HEK293T (cell line): ENCODE results near the gene GNG10.

Experiments
- CTCF ChIA-PET: fragments of 350-600 bp; formaldehyde crosslinking; extraction: SDS; loops from one replicate; lab custom pipeline; 2021; ENCODE audit warnings: antibody characterized with exemption, inconsistent platforms; lab: Yijun Ruan, JAX
- POLR2A ChIA-PET: fragments of 350-600 bp; formaldehyde crosslinking; extraction: SDS; loops from one replicate; lab custom pipeline; 2020; ENCODE audit warnings: antibody characterized with exemption, inconsistent platforms; lab: Yijun Ruan, JAX
- DNase-seq: peaks from one replicate; pipeline ENCODE4 v3.0.0; 2012; ENCODE audit warnings: mixed read lengths; ENCODE audit errors: extremely low spot score
- ARNT ChIP-seq: fragments of 450-650 bp; IDR thresholded peaks from 2 replicates; pipeline ENCODE4 v1.6.1; 2017; ENCODE audit warnings: mild to moderate bottlenecking
- BHLHE40 ChIP-seq: fragments of 450-650 bp; IDR thresholded peaks from 2 replicates; pipeline ENCODE4 v1.6.1; 2016; ENCODE audit warnings: mild to moderate bottlenecking, moderate library complexity, borderline replicate concordance
- CTBP1 ChIP-seq: fragments of 450-650 bp; IDR thresholded peaks from 2 replicates; pipeline ENCODE4 v1.6.1; 2016; ENCODE audit warnings: borderline replicate concordance
- ELF4 ChIP-seq: fragments of 450-650 bp; IDR thresholded peaks from 2 replicates; pipeline ENCODE4 v1.6.1; 2017; ENCODE audit warnings: antibody characterized with exemption
- FOXA1 ChIP-seq: fragments of 450-650 bp; IDR thresholded peaks from 2 replicates; pipeline ENCODE4 v1.6.1; 2016; ENCODE audit warnings: mild to moderate bottlenecking
- FOXK2 ChIP-seq: fragments of 450-650 bp; IDR thresholded peaks from 2 replicates; pipeline ENCODE4 v1.6.1; 2016; ENCODE audit warnings: mild to moderate bottlenecking
- FOXM1 ChIP-seq: fragments of 450-650 bp; IDR thresholded peaks from 2 replicates; pipeline ENCODE4 v1.6.1; 2017; ENCODE audit warnings: mild to moderate bottlenecking, borderline replicate concordance
- HDGF ChIP-seq: fragments of 450-650 bp; IDR thresholded peaks from 2 replicates; pipeline ENCODE4 v1.6.1; 2017; ENCODE audit warnings: antibody characterized with exemption, borderline replicate concordance
- L3MBTL2 ChIP-seq: fragments of 450-650 bp; conservative IDR thresholded peaks from 2 replicates; pipeline ENCODE4 v1.6.1; 2016; ENCODE audit warnings: mild to moderate bottlenecking
- LEF1 ChIP-seq: fragments of 450-650 bp; IDR thresholded peaks from 2 replicates; pipeline ENCODE4 v1.6.1; 2017; ENCODE audit warnings: mild to moderate bottlenecking, borderline replicate concordance
- NFRKB ChIP-seq: fragments of 450-650 bp; IDR thresholded peaks from 2 replicates; pipeline ENCODE4 v1.6.1; 2016; ENCODE audit warnings: mild to moderate bottlenecking, moderate library complexity
- PKNOX1 ChIP-seq: fragments of 450-650 bp; IDR thresholded peaks from 2 replicates; pipeline ENCODE4 v1.6.1; 2016
- SP1 ChIP-seq: fragments of 450-650 bp; IDR thresholded peaks from 2 replicates; pipeline ENCODE4 v1.6.1; 2017
- SUZ12 ChIP-seq: fragments of 450-650 bp; IDR thresholded peaks from 2 replicates; pipeline ENCODE4 v1.6.1; 2016; ENCODE audit warnings: mild to moderate bottlenecking
- TARDBP ChIP-seq: fragments of 450-650 bp; IDR thresholded peaks from 2 replicates; pipeline ENCODE4 v1.6.1; 2016
- ZNF384 ChIP-seq: fragments of 450-650 bp; IDR thresholded peaks from 2 replicates; pipeline ENCODE4 v1.6.1; 2016

GNG10 gene

GRCh38 chr9:111649016-111649415, 12.4 kb upstream of the GNG10 start:
- DNase-seq: no peak
- ChIA-PET POLR2A (no interaction called here), CTCF (no interaction called here)
- no peak for TF ChIP-seq L3MBTL2
- TF ChIP-seq BHLHE40: no peak
- no peak for TF ChIP-seq ZNF384
- no peak for TF ChIP-seq TARDBP
- TF ChIP-seq FOXM1: no peak
- TF ChIP-seq CTBP1: no peak
- TF ChIP-seq PKNOX1: no peak
- TF ChIP-seq ELF4: no peak
- no peak for TF ChIP-seq FOXK2
- no peak for TF ChIP-seq SUZ12
- TF ChIP-seq NFRKB: no peak
- TF ChIP-seq HDGF: no peak
- no peak for TF ChIP-seq FOXA1
- no peak for TF ChIP-seq ARNT
- no peak for TF ChIP-seq LEF1
- TF ChIP-seq SP1: no peak

- DNase-seq: no peak
- ChIA-PET POLR2A (no interaction called here), CTCF (no interaction called here)
- TF ChIP-seq ZNF384 (no peak), NFRKB (no peak), ARNT (no peak), CTBP1 (no peak), L3MBTL2 (no peak)
Measured at GRCh38 chr9:111657051-111657450, 4.4 kb upstream of the GNG10 start.

- POLR2A ChIA-PET: interaction anchor here (0.7 kb wide), 1 partner anchor 28 kb away, joined by 3 read pairs; the partner anchor contains the start of gene DNAJC25
Measured at GRCh38 chr9:111658943-111659342, 2.5 kb upstream of the GNG10 start.

GRCh38 chr9:111659691-111660090, 1.7 kb upstream of the GNG10 start:
- ChIA-PET POLR2A (interaction anchor here (0.7 kb wide), 1 partner anchor 28 kb away, joined by 3 read pairs; the partner anchor contains the start of gene DNAJC25), CTCF (no interaction called here)
- no peak for DNase-seq
- TF ChIP-seq ZNF384: no peak
- no peak for TF ChIP-seq LEF1
- no peak for TF ChIP-seq HDGF
- TF ChIP-seq ELF4: no peak
- TF ChIP-seq BHLHE40: no peak
- TF ChIP-seq FOXK2: no peak
- no peak for TF ChIP-seq NFRKB
- TF ChIP-seq ARNT: no peak
- no peak for TF ChIP-seq FOXA1
- TF ChIP-seq L3MBTL2: no peak
- no peak for TF ChIP-seq FOXM1
- TF ChIP-seq SUZ12: no peak
- TF ChIP-seq PKNOX1: no peak
- no peak for TF ChIP-seq TARDBP
- no peak for TF ChIP-seq SP1
- no peak for TF ChIP-seq CTBP1

More at GRCh38 chr9:111658943-111659342, 2.5 kb upstream of the GNG10 start:
- CTCF ChIA-PET: no interaction called here
- DNase-seq: no peak
- TF ChIP-seq TARDBP (no peak), BHLHE40 (no peak), CTBP1 (no peak), FOXK2 (no peak), L3MBTL2 (no peak), FOXA1 (no peak), ARNT (no peak), PKNOX1 (no peak), SP1 (no peak), NFRKB (no peak), HDGF (no peak)

GRCh38 chr9:111661802-111662521, 557 bp downstream of the GNG10 start:
- ChIA-PET POLR2A (interaction anchor here (0.8 to 1.8 kb wide), 5 partner anchors 11 to 179 kb away, joined by 3 to 9 read pairs (median 5); partner anchors contain the start of gene DNAJC25), CTCF (no interaction called here)
- peak; percentile 42 for DNase-seq
- TF ChIP-seq CTBP1 (no peak), PKNOX1 (no peak)
